Amniotic epithelial cell (primary cell): ENCODE measurements around the gene SYNGR3.

Experiments
- DNase-seq: peaks from one replicate; pipeline ENCODE4 v3.0.0-alpha.2; 2010; ENCODE audit warnings: low read depth

The SYNGR3 gene

GRCh38 chr16:2042171-2042985 lies 52.6 kb downstream of the SYNGR3 start:
- no peak for DNase-seq

GRCh38 chr16:2042986-2043666 lies 53.4 kb downstream of the SYNGR3 start:
- DNase-seq = no peak
